Activated CD4-positive, alpha-beta T cell treated with anti-CD3 and anti-CD28 coated beads, Interleukin-2, amount 50 U/mL, for 24 hours (primary cell): Measurements from ENCODE around the gene NCOA6.
"Not testable (repeated sequence)": the region's sequence is repeated elsewhere in the genome, so short reads cannot be mapped to it uniquely, and the experiment has no call there.

Experiments
- DNase-seq, 2 donors: peaks; one replicate each; pipeline ENCODE4 v3.0.0-alpha.2; 2020; ENCODE audit warnings: low read depth in 1 of 2, low spot score in 1 of 2

Gene NCOA6

DNA sequence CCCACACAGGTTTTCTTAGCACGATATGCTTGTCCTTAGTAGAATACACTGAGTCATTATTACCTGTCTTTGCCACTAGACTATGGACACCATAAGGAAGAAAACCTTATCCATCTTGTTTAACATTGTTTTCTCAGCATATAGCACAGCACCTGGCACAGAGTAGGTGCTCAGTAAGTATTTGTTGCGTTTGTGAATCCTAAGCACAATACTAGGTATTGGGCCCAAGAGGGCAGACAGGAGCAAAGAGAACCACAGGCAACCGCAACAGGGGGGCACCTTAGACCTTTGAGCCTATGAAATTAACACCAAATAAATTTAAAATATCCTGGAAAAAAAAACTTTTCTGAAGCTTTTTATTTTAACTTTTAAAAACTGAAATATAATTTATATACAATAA, 3.7 kb upstream of the NCOA6 start:
- no peak for DNase-seq

DNA sequence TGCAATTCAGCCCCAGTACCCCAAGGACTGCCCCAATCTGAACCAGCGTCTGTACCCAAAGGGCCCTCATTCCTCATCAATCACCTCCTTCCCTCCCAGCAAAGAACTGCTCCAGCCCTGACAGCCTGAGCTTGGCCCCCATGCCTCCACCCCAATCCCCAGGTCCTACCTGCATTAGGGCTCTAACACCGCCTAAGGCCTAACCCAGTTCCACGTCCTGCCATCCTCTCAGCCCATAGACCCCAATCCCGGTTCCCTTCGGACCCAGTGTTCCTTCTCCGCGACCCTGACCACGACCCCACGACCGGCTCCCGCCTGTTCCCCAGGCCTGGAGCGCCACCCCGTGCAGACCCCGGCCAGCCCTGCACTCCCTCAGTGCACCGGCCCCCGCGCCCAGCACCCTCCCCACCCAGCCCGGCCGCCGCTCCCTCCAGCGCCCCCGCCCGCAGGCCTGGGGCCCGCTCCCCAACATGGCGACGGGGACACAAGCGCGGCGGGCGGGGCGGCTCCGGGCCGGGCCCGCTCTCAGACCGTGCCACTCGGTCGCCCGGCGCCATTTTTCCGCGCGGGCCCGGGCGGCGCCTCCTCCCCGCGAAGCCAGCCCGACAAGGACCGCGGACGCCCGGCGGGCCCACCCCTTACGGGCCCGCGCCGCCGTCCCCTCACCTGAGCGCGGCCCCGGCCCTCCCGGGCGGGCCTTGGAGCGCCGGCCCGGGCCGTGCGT, 483 bp downstream of the NCOA6 start:
- peak; percentile 36 to 37 for DNase-seq

DNA sequence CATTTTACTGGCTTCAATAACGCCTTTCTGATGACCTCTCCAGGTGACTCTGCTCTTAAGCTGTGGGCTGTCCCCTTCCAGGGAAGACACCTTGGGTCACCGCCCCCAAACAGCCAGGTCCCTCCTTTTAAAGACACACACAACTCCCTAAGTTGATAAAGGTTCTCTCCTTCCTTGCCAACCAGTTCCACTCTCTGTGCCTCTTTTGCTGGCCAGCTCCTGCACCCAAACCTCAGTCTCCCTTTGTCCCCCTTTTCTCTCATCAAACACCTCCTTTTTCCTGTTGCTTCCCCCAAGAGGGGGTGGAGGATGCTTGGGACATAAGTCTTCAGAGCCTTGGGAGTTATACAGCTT, 1.0 kb downstream of the NCOA6 start:
- peak; percentile 46 to 72 for DNase-seq

DNA sequence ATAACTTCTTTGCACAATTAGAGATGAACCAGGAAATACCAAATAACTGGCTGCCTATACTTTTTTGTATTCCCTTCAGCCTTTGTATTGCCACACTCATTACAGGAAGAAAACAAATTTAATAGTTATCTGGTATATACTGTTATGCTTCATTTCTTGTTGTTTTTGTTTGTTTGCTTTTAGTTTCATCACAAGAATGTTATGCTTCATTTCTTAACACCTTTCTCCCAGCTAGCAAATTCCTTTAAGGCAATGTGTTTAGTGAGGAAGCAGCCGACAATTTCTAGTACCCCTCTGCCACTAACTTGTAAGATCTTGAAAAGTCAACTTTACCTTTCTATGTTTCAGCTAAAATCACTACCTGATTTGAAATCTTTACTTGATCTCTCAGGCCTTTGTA, 1.4 kb downstream of the NCOA6 start:
- no peak for DNase-seq

DNA sequence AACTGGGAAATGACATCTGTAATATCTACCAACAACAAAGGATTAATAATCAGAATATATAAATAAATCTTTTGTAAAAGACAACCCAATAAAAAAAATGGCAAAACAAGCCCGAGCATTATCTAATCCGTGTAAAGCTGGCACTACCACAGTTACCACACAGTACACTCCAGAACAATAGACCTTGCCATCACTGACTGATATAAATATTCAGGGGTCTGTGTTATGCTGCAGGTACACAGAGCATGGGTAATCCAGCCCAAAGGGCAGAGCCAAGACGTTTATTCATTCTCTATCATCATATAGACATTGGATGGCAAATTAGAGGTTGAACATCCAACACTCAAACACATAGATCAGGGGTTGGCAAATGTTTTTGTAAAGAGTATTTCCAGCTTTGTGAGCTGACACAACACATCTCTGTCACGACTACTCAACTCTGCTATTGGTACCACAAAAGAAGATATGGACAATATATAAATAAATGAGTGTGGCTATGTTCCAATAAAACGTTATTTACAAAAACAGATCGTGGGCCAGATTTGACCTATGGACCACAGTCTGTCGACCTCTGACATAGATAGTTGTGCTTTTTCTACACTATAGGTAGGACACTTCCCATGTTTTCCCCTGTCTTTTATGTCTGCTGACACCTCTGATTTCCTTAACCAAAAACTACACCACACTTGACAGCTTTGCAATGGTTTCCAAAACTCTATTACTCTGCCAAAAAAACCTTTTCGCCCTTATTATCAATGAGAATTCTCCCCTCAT, 4.5 kb downstream of the NCOA6 start:
- no peak for DNase-seq

DNA sequence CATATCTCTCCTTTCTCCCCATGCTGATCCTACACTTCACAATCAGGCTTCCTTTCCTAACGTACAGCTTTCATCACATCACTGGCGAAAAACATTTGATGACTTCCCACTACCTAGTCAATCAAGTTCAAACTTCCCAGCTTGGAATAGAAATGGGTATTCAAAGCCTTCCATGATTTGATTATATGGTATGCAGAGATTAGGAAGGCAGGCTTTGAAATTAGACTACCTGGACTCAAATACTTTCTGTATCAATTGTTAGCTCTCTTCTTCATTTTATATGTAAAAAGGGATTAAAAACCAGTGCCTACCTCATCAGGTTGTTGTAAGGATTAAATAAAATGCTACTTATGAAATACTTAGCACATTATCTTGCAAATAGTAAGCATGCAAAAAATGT, 7.7 kb downstream of the NCOA6 start:
- DNase-seq = no peak

DNA sequence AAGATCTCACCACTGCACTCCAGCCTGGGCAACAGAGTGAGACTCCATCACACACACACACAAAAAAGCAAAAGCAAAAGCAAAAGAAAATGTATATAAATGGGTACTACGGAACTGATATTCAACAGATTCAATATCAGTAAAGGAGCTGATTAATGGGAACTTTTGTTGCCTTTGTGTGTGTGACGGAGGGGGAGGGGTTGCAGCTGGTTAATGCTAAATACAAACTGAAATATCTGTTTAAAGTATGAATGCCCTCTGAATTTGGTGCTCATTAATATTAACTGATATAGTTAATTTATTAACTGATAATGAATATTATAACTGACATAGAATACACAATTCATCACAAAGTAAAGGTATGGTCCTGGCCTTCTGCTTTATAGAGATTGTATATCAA, 8.4 kb downstream of the NCOA6 start:
- DNase-seq = no peak

DNA sequence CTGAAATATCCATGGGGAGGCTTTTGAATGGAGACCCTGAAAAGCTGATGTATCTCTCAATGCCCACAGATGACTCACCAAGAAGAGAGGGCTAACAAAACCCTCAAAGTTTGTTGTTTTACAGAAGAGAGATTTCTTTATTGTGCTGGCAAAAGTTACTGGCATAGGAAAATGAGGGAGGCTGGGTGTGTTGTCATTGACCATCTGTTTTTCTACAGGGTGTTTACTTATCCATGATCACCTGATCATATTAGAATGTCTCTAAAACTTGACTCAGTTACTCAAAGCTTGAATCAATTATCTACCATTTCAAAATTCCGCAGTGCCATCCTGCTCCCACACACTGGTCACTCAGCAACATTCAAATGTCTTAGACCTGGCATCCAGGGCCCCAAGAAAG, 9.8 kb downstream of the NCOA6 start:
- DNase-seq = no peak

DNA sequence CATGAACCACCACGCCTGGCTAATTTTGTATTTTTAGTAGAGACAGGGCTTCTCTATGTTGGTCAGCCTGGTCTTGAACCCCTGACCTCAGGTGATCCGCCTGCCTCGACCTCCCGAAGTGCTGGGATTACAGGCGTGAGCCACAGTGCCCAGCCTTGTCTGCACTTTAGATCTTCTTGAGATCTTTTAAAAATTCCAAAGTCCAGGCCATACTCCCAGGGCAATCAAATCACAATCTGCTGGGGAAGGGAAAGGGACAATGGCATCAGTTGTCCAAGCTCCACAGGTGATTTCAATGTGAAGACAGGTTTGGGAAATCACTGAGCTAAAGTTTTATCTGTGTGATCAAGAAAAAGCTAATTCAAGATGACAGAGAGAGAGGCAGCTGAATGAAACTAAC, 16.9 kb downstream of the NCOA6 start:
- no peak for DNase-seq

DNA sequence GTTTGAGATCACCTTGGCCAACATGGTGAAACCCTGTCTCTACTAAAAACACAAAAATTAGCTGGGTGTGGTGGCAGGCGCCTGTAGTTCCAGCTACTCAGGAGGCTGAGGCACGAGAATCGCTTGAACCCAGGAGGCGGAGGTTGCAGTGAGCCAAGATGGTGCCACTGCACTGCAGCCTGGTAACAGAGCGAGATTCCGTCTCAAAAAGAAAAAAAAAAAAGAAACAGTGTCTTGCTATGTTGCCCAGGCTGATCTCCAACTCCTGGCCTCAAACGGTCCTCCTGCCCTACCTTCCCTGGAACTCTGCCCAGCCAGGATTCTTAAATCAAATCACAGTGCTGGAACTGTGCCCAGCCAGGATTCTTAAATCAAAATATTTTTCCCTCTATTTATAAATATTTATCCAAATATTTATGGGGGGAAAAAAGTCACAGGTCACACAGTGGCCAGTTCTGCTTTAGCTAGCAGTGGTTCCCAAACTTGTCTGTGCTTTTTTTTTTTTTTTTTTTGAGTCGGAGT, 17.4 kb downstream of the NCOA6 start:
- not testable (repeated sequence) for DNase-seq

DNA sequence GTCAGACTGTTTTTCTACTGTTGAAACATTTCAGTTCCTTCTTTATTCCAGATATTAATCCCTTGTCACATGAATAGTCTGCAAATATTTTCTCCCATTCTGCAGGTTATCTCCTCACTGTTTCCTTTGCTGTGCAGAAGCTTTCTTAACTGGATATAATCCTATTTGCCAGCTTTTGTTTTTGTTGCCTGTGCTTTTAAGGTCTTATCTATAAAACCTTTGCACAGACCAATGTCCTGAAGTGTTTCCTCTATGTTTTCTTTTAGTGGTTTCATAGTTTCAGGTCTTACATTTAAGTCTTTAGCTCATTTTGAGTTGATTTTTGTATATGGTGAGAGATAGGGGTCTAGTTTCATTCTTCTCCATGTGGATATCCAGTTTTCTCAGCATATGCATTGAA, 19.2 kb downstream of the NCOA6 start:
- DNase-seq = no peak

DNA sequence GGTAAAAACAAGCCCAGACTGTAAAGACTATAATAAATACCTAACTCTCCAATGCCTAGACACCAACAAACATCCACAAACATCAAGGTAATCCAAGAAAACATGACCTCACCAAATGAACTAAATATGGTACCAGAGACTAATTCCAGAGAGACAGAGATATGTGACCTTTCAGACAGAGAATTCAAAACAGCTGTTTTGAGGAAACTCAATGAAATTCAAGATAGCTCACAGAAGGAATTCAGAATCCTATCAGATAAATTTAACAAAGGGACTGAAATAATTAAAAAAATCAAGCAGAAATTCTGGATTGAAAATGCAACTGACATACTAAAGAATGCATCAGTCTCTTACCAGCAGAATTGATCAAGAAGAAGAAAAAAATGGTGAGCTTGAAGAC, 26.6 kb downstream of the NCOA6 start:
- no peak for DNase-seq

DNA sequence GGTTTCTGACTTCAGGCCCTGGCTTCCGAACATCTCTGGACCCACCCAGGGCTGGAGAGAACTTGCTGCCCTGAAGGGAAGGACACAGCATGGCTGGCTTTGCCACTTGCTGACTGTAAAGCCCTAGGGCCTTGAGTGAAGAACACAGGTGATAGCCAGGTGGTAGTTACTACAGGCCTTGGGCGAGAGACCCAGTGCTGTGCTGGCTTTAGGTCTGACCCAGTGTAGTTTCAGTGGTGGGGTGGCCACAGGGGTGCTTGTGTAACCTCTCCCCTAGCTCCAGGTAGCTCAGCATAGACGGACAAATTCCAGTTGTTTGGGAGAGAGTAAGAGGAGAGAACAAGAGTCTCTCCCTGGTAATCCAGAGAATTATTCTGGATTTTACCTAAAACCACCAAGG, 27.1 kb downstream of the NCOA6 start:
- DNase-seq = no peak

DNA sequence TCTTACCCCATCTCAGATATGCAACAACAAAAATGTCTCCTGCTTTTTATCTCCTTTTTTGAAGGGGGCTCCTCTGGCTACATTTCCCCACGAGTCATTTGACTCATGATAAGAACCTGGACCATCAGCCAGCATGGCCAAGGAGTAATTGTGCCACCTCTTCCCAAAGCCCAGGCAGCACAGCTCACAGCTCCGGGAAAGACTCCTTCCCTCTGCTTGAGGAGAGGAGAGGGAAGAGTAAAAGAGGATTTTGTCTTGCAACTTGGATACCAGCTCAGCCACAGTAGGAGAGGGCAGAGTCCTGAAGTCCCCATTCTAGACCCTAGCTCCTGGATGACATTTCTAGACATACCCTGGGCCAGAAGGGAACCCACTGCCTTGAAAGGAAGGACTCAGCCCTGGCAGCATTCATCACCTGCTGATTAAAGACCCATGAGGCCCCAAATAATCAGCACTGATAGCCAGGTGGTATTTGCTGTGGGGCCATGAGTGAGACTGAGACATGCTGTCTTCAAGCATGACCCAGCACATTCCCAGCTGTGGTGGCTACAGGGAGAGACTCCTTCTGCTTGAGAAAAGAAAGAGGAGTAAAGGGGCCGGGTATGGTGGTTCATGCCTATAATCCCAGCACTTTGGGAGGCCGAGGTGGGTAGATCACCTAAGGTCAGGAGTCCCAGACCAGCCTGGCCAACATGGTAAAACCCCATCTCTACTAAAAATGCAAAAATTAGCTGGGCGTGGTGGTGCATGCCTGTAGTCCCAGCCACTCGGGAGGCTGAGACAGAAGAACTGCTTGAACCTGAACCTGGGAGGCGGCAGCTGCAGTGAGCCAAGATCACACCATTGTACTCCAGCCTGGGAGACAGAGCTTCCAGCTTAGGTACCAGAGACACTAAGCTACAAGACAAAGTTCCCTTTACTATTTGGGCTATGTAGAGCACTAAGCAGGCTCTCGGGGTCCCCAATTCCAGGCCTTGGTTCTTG, 28.1 kb downstream of the NCOA6 start:
- no peak for DNase-seq

DNA sequence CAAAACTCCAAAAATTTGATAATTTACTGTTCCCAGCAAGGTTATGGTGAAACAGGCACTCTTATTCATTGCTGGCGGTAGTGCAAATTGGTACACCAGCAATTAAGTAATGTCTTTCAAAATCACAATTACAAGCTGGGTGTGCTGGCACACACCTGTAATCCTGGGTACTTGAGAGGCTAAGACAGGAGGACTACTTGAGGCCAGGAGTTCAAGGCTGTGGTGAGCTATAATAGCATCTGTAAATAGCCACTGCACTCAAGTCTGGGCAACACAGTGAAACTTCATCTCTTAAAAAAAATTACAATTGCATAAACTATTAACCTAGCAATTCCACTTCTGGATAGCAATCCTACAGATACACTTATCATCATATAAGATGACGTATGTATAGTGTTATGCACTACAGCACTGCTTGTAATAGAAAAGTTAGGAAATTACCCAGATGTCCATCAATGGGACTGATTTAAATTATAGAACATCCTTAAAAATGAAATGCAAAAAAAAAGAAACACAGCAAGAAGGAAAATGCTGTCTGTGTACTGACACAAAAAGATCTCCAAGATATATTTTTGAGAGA, 31.4 kb downstream of the NCOA6 start:
- no peak for DNase-seq

DNA sequence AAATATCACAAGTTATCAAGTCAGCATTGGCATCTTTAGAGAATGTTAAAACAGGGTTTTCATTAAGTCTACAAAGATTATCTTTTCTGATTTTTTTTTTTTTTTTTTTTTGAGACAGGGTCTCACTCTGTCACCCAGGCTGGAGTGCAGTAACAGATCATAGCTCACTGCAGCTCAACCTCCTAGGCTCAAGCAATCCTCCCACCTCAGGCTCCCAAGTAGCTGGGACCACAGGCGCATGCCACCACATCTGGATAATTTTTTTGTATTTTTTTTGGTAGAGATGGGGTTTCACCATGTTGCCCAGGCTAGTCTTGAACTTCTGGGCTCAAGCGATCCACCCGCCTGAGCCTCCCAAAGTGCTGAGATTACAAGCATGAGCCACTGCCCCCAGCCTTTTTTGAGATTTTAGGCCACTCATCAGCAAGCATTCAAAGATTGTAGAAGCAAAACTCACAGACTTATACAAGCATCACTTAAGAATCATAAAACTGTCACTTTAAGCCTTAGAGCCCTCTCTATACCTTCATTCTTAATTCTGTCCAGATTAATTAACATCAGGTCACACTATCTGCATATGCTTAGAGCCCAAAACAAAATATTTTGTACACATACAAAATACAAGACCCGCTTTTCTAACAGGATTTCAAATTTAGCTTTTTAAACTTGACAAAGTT, 32.6 kb downstream of the NCOA6 start:
- DNase-seq = no peak

DNA sequence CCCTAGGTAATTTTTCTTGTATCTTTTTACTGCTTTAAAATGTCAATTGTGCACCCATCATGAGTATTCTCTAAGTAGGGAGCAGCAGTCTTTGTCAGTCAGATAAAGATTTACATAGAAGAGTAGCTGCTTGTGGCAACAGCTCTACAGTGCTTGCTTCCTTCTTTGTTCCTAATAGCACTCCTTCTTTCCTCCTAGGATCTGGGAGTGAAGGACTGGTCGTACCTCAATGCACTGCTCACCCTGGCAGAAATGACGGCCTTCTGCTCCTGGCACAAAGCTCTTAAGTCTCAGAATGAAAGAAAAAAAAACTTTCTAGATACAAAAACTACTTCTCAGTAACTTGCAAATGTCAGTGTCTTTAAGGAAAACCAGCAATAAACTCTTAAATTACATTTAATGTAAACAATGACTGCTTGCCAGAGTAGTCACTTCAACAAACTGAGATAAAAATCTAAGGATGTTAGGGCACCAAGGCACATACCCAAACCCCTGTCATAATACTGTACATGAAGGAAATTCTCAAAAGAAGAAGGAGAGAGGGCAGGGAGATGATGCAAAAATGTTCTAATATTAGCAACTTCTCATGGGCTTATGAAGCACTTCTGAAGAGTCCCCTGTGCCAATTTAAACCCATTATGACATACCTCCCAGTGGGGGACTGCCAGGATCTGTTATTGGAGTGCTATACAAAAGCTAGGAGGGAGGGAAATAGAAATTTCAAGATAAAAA, 34.0 kb downstream of the NCOA6 start:
- DNase-seq = no peak

DNA sequence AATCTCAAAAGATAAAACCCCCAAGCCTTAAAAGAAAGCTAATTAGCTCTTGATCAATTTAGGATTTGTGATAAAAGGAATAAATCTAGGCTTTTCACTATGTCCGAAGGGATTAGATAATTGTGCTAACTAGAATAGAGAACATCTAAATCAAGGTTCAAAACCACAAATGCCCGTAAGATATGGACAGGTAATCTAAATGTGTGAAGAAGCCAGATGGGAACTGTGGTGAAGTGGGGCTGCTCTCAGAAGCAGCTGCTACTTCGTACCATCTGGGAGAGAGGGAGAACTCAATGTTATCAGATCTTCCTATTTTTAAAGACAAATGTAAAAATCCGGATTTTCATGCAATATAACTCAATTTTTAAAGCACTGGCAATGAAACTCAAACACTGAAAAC, 44.2 kb downstream of the NCOA6 start:
- DNase-seq = no peak

DNA sequence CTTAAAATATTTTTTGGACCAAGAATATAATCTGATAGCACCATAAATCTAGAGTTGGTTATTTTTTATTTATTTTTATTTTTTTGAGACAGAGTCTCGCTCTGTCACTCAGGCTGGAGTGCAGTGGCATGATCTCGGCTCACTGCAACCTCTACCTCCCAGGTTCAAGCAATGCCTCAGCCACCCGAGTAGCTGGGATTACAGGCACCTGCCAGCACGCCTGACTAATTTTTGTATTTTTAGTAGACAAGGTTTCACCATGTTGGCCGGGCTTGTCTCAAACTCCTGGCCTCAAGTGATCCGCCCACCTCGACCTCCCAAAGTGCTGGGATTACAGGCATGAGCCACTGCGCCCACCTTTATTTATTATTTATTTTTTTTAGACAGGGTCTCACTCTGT, 45.2 kb downstream of the NCOA6 start:
- not testable (repeated sequence) for DNase-seq

DNA sequence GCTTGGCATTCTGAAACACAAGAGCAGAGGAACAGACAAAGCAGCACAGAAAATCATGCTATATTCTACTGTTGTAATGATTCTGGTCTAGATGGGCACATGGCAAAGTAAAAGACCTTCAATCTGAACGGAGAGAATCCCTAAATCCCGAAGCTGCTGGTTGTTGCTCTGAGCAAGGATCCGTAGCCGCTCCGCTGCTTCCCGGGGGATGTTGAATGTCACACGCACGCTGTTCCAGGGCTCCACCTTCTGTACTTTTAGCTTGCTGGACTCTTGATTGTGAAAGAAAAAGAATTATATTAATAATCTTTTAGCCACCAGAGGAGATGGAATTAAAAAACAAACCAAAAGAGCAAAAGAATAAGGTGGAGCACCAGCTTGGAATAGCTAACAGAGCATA, 49.3 kb downstream of the NCOA6 start:
- no peak for DNase-seq
